ENCODE results near the gene CEP83.
"Not testable (repeated sequence)": the region's sequence is repeated elsewhere in the genome, so short reads cannot be mapped to it uniquely, and the experiment has no call there.

The CEP83 gene

DNA sequence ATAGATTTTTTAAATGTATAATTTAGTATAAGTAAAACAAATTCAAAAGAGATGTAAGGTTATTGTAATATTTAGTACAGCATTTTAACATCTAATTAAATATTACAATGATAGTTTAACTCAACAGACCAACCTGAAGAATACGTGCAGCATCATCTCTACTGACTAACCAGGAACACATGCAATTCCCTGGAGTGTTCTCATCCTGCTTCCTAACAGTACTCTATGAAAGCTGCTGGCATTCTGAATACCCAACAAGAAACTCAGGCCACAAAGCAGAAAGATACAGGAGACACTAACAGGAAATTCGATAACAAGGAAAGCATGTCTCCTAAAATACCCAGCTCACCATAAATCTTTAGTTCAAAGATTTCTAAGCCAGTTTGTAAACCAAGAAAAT lies 58.3 kb downstream of the CEP83 start:
- H3K4me3 ChIP-seq (ENCODE audit: low read length), result no peak overlapping the region
- peaks cover 8% of the 10 kb centered on the region for H3K9me3 ChIP-seq (ENCODE audit: control insufficient read depth, low read length)
- no peaks in the 10 kb centered on the region for H3K27me3 ChIP-seq (replicated peaks; ENCODE audit: control insufficient read depth, insufficient read depth, low read length)
- peaks cover 6% of the 10 kb centered on the region for H3K4me1 ChIP-seq (ENCODE audit: control insufficient read depth, insufficient read depth, low read length)
- H3K9ac ChIP-seq (ENCODE audit: low read length), result no peak overlapping the region
- peaks cover 7% of the 10 kb centered on the region for H3K36me3 ChIP-seq (ENCODE audit: control insufficient read depth, insufficient read depth, low read length, severe bottlenecking)
- DNase-seq (ENCODE audit: low read depth), result no peak

DNA sequence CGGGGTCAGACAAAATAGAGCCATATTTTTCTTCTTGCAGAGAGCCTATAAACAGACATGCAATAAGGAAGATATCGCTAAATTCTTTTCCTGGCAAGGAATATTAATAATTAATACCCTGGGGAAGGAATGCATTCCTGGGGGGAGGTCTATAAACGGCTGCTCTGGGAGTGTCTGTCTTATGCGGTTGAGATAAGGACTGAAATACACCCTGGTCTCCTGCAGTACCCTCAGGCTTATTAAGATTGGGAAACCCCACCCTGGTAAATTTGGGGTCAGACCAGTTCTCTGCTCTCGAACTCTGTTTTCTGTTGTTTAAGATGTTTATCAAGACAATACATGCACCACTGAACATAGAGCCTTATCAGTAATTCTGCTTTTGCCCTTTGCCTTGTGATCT lies 61.0 kb downstream of the CEP83 start:
- H3K9ac ChIP-seq (ENCODE audit: low read length); H3K4me1 ChIP-seq (ENCODE audit: control insufficient read depth, insufficient read depth, low read length); H3K36me3 ChIP-seq (ENCODE audit: control insufficient read depth, insufficient read depth, low read length, severe bottlenecking); H3K27me3 ChIP-seq (replicated peaks; ENCODE audit: control insufficient read depth, insufficient read depth, low read length); H3K9me3 ChIP-seq (ENCODE audit: control insufficient read depth, low read length); H3K4me3 ChIP-seq (ENCODE audit: low read length); DNase-seq (ENCODE audit: low read depth): not testable (repeated sequence)

DNA sequence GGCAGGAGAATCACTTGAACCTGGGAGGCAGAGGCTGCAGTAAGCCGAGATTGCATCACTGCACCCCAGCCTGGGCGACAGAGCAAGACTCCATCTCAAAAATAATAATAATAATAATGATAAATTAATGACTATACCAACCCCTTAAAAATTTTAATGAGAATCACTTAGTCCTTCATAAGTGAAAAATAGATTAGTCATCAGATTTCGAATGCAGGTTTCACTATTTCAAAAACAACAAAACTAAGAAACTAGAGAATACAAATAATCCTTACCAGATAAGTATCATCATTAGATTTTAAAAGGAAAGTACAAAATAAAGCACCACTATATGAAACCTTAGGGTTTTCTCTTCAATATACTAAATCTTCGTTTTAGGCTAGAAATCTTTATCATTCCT lies 62.3 kb downstream of the CEP83 start:
- no peaks in the 10 kb centered on the region for H3K27me3 ChIP-seq (replicated peaks; ENCODE audit: control insufficient read depth, insufficient read depth, low read length)

DNA sequence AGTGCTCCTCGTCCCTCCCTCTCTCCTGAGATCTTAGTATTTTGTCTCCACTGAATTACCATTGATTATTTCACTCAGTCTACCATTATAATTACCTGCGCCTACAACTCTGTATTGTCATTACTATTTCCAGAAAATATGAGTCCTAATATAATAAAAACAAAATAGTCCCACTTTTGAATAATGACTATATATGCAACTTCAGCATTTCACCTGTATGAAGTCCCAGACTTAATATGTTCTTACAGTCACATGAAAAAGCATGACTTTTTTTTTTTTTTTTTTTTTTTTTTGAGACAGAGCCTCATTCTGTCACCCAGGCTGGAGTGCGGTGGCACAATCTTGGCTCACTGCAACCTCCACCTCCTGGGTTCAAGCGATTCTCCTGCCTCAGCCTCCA lies 63.7 kb downstream of the CEP83 start:
- H3K36me3 ChIP-seq (ENCODE audit: control insufficient read depth, insufficient read depth, low read length, severe bottlenecking); H3K4me1 ChIP-seq (ENCODE audit: control insufficient read depth, insufficient read depth, low read length); H3K9ac ChIP-seq (ENCODE audit: low read length); H3K4me3 ChIP-seq (ENCODE audit: low read length); DNase-seq (ENCODE audit: low read depth); H3K27me3 ChIP-seq (replicated peaks; ENCODE audit: control insufficient read depth, insufficient read depth, low read length); H3K9me3 ChIP-seq (ENCODE audit: control insufficient read depth, low read length): not testable (repeated sequence)

More for the DNA sequence above, 62.3 kb downstream of the CEP83 start:
- H3K4me1 ChIP-seq (ENCODE audit: control insufficient read depth, insufficient read depth, low read length), result no peaks in the 10 kb centered on the region
- no peak for DNase-seq (ENCODE audit: low read depth)
- peaks cover 8% of the 10 kb centered on the region for H3K9me3 ChIP-seq (ENCODE audit: control insufficient read depth, low read length)
- H3K4me3 ChIP-seq (ENCODE audit: low read length), result no peak overlapping the region
- H3K36me3 ChIP-seq (ENCODE audit: control insufficient read depth, insufficient read depth, low read length, severe bottlenecking), result peaks cover 7% of the 10 kb centered on the region
- no peak overlapping the region for H3K9ac ChIP-seq (ENCODE audit: low read length)

DNA sequence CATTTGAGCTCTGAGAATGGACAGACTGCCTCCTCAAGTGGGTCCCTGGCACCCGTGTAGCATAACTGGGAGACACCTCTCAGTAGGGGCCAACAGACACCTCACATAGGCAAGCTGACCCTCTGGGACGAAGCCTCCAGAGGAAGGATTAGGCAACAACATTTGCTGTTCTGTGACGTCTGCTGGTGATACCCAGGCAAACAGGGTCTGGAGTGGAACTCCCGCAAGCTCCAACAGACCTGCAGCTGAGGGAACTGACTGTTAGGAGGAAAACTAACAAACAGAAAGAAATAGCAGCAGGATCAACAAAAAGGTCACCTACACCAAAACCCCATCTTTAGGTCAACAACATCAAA lies 69.6 kb downstream of the CEP83 start:
- no peak overlapping the region for H3K4me3 ChIP-seq (ENCODE audit: low read length)
- H3K9me3 ChIP-seq (ENCODE audit: control insufficient read depth, low read length), result peaks cover 2% of the 10 kb centered on the region
- no peak for DNase-seq (ENCODE audit: low read depth)
- no peak overlapping the region for H3K9ac ChIP-seq (ENCODE audit: low read length)
- no peaks in the 10 kb centered on the region for H3K27me3 ChIP-seq (replicated peaks; ENCODE audit: control insufficient read depth, insufficient read depth, low read length)
- H3K4me1 ChIP-seq (ENCODE audit: control insufficient read depth, insufficient read depth, low read length), result peaks cover 13% of the 10 kb centered on the region
- peaks cover 2% of the 10 kb centered on the region for H3K36me3 ChIP-seq (ENCODE audit: control insufficient read depth, insufficient read depth, low read length, severe bottlenecking)

DNA sequence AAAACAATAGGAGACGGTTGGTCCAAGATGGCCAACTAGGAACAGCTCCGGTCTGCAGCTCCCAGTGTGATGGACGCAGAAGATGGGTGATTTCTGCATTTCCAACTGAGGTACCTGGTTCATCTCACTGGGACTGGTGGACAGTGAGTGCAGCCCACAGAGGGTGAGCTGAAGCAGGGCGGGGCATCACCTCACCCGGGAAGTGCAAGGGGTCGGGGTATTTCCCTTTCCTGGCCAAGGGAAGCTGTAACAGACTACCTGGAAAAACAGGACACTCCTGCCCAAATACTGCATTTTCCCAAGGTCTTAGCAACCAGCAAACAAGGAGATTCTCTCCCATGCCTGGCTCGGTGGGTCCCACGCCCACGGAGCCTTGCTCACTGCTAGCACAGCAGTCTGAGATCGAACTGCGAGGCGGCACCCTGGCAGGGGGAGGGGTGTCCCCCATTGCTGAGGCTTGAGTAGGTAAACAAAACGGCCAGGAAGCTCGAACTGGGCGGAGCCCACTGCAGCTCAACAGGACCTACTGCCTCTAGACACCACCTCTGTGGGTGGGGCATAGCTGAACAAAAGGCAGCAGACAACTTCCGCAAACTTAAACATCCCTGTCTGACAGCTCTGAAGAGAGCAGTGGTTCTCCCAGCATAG lies 70.1 kb downstream of the CEP83 start:
- H3K36me3 ChIP-seq (ENCODE audit: control insufficient read depth, insufficient read depth, low read length, severe bottlenecking); H3K4me3 ChIP-seq (ENCODE audit: low read length); H3K9ac ChIP-seq (ENCODE audit: low read length); DNase-seq (ENCODE audit: low read depth); H3K9me3 ChIP-seq (ENCODE audit: control insufficient read depth, low read length); H3K27me3 ChIP-seq (replicated peaks; ENCODE audit: control insufficient read depth, insufficient read depth, low read length): not testable (repeated sequence)
- H3K4me1 ChIP-seq (ENCODE audit: control insufficient read depth, insufficient read depth, low read length), result peaks cover 13% of the 10 kb centered on the region

DNA sequence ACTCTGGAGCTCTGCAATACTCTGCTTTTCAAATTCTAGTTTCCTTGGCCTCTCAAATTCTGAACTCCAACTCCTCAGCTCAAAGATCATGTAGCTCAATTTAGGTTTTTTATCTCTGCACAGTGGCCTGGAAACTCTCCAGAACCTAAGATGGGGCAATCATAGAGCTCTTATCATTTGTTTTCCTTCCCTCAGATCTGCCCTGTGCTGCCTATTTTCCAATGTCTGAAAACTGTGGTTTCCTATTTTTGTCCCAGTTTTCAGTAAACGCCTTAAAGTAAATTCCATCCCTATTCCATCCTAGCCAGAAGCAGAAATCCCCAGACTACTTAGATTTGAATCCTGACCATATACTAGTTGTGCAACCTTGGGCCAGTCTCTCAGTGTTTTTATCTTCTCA lies 73.2 kb downstream of the CEP83 start:
- Histone ChIP-seq H3K9me3 (ENCODE audit: control insufficient read depth, low read length) (peaks cover 17% of the 10 kb centered on the region), H3K27me3 (replicated peaks; ENCODE audit: control insufficient read depth, insufficient read depth, low read length) (no peaks in the 10 kb centered on the region), H3K4me1 (ENCODE audit: control insufficient read depth, insufficient read depth, low read length) (peaks cover 13% of the 10 kb centered on the region), H3K36me3 (ENCODE audit: control insufficient read depth, insufficient read depth, low read length, severe bottlenecking) (peaks cover 5% of the 10 kb centered on the region), H3K9ac (ENCODE audit: low read length) (no peak overlapping the region), H3K4me3 (ENCODE audit: low read length) (no peak overlapping the region)
- peak; percentile 16 for DNase-seq (ENCODE audit: low read depth)

DNA sequence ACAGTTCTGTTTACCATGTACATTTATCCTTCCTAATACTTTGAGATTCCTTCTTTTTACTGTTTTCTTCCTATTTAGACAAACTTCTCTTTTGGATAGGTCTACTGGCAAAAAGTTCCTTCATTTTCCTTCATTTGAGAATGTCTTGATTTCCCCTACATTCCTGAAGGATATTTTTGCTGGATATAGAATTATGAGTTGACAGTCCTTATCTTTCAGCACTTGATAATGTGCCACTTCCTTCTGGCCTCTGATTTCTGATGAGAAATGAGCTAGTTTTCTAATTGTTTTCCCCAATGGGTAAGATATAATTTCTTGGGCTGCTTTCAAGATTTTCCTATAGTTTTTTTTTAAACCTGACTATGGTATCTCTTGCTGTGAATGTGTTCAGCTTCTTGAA lies 75.6 kb downstream of the CEP83 start:
- DNase-seq (ENCODE audit: low read depth), result no peak
- no peaks in the 10 kb centered on the region for H3K27me3 ChIP-seq (replicated peaks; ENCODE audit: control insufficient read depth, insufficient read depth, low read length)
- no peak overlapping the region for H3K9ac ChIP-seq (ENCODE audit: low read length)
- H3K9me3 ChIP-seq (ENCODE audit: control insufficient read depth, low read length), result peaks cover 17% of the 10 kb centered on the region
- peaks cover 5% of the 10 kb centered on the region for H3K36me3 ChIP-seq (ENCODE audit: control insufficient read depth, insufficient read depth, low read length, severe bottlenecking)
- no peak overlapping the region for H3K4me3 ChIP-seq (ENCODE audit: low read length)
- H3K4me1 ChIP-seq (ENCODE audit: control insufficient read depth, insufficient read depth, low read length), result peaks cover 13% of the 10 kb centered on the region

DNA sequence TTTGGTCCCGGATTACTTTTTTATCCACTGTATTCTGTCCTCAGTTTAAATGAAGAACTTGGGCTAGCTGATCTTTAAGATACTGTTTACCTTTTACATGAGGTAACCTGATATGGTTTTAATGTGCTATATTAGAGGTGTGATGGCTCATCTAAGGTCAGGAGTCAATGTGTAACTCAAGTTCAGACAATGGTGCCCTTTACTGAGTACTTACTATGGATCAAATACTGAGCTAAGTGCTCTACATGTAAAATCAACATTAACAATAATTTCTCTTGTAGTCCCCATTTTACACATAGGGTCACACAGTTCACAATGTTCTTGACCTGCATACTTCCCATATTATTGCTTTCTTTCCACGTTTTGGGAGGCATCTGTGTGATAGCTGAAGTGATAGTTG lies 79.2 kb downstream of the CEP83 start:
- Histone ChIP-seq H3K27me3 (replicated peaks; ENCODE audit: control insufficient read depth, insufficient read depth, low read length) (no peaks in the 10 kb centered on the region), H3K9ac (ENCODE audit: low read length) (no peak overlapping the region), H3K4me3 (ENCODE audit: low read length) (no peak overlapping the region), H3K36me3 (ENCODE audit: control insufficient read depth, insufficient read depth, low read length, severe bottlenecking) (peaks cover 8% of the 10 kb centered on the region), H3K4me1 (ENCODE audit: control insufficient read depth, insufficient read depth, low read length) (no peaks in the 10 kb centered on the region), H3K9me3 (ENCODE audit: control insufficient read depth, low read length) (peaks cover 17% of the 10 kb centered on the region)
- no peak for DNase-seq (ENCODE audit: low read depth)

DNA sequence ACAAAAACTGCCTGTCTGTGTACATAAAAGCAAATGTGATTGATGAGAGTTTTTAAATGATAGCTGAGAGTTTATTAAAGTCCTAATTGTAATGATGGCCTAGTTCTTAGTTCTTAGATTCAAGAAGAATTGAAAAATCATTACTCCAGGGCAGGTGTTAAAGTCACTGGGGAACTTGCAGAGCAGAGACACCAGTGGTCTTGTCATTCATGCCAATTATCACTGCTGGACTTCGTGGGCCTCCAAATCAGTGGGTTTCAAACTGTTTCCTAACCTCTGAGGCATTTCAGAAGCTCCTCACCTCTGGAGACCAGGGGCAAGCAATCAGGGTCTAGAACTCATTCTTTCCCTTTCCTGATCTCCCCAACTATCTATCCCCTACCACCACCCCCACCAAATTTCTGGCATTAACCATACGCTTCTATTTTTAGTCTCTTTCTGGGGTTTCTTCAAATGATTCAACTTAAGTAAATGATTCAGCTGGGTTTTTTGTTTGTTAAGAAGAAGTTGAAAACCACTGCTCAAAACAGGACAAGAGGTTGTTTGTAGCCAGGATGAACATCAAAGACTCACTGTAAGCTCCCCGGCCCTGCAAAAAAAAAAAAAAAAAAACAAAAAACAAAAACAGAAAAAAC lies 80.1 kb downstream of the CEP83 start:
- H3K27me3 ChIP-seq (replicated peaks; ENCODE audit: control insufficient read depth, insufficient read depth, low read length), result no peaks in the 10 kb centered on the region

DNA sequence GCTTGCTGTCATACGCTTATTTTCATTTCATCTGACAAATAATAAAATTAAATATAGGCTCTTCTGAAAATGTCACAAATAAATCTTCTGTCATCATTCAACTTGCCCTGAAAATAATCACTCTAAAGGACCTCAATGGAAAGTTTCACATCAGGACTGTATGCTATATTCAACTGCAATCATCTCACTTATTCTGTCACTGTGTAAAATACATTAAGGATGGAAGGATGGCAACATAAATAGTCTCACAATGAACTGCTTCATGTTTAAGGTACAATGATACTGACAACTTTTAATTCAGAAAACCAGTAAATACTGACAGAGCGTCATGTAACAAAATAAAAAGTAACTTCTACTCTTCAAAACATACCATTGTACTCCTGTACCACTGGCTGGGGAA lies 82.1 kb downstream of the CEP83 start:
- no peak overlapping the region for H3K9ac ChIP-seq (ENCODE audit: low read length)
- H3K36me3 ChIP-seq (ENCODE audit: control insufficient read depth, insufficient read depth, low read length, severe bottlenecking), result peaks cover 3% of the 10 kb centered on the region
- no peaks in the 10 kb centered on the region for H3K27me3 ChIP-seq (replicated peaks; ENCODE audit: control insufficient read depth, insufficient read depth, low read length)
- no peaks in the 10 kb centered on the region for H3K9me3 ChIP-seq (ENCODE audit: control insufficient read depth, low read length)
- no peak overlapping the region for H3K4me3 ChIP-seq (ENCODE audit: low read length)
- DNase-seq (ENCODE audit: low read depth), result no peak
- no peaks in the 10 kb centered on the region for H3K4me1 ChIP-seq (ENCODE audit: control insufficient read depth, insufficient read depth, low read length)

More for the DNA sequence above, 80.1 kb downstream of the CEP83 start:
- Histone ChIP-seq H3K9me3 (ENCODE audit: control insufficient read depth, low read length) (peaks cover 10% of the 10 kb centered on the region), H3K36me3 (ENCODE audit: control insufficient read depth, insufficient read depth, low read length, severe bottlenecking) (peaks cover 3% of the 10 kb centered on the region), H3K4me1 (ENCODE audit: control insufficient read depth, insufficient read depth, low read length) (no peaks in the 10 kb centered on the region), H3K4me3 (ENCODE audit: low read length) (no peak overlapping the region), H3K9ac (ENCODE audit: low read length) (no peak overlapping the region)
- DNase-seq (ENCODE audit: low read depth), result no peak

DNA sequence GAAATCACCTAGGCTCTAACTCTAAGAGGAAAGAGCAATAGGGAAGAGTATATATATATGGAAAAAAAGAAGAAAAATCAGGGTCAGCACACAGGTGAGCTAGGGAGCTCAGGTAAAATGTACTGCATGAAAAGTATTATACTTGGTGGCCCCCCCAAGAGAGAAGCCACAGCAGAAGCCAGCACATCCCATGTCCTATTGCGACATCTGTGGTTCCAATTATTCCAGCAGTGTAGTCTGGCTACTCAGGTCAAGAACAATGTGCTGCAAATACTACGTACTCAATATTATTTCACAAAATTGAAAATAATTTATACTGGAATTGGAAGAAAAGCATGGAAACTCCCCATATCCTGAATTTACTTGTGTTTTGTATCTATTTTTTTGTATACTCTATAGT lies 85.5 kb downstream of the CEP83 start:
- Histone ChIP-seq H3K27me3 (replicated peaks; ENCODE audit: control insufficient read depth, insufficient read depth, low read length) (no peaks in the 10 kb centered on the region), H3K9ac (ENCODE audit: low read length) (no peak overlapping the region), H3K4me3 (ENCODE audit: low read length) (no peak overlapping the region), H3K36me3 (ENCODE audit: control insufficient read depth, insufficient read depth, low read length, severe bottlenecking) (peaks cover 3% of the 10 kb centered on the region), H3K4me1 (ENCODE audit: control insufficient read depth, insufficient read depth, low read length) (no peaks in the 10 kb centered on the region), H3K9me3 (ENCODE audit: control insufficient read depth, low read length) (no peaks in the 10 kb centered on the region)
- no peak for DNase-seq (ENCODE audit: low read depth)

All from adipocyte (in vitro differentiated cells).